22Rv1 (cell line): ENCODE results near the gene POMT2.
A peak's percentile ranks its signal among the peaks of the same experiment; 100 is the strongest.

ENCODE experiments used
- H3K27ac ChIP-seq: fragments of 450-650 bp; 2 replicates; pipeline ENCODE4 v1.5.1; 2017
- CTCF ChIP-seq: fragments of 450-650 bp; IDR thresholded peaks from 2 replicates; pipeline ENCODE4 v1.5.1; 2017; ENCODE audit warnings: mild to moderate bottlenecking
- ZFX ChIP-seq: fragments of 450-650 bp; IDR thresholded peaks from 2 replicates; pipeline ENCODE4 v1.6.1; 2017; ENCODE audit warnings: antibody characterized with exemption, borderline replicate concordance

POMT2 gene

DNA sequence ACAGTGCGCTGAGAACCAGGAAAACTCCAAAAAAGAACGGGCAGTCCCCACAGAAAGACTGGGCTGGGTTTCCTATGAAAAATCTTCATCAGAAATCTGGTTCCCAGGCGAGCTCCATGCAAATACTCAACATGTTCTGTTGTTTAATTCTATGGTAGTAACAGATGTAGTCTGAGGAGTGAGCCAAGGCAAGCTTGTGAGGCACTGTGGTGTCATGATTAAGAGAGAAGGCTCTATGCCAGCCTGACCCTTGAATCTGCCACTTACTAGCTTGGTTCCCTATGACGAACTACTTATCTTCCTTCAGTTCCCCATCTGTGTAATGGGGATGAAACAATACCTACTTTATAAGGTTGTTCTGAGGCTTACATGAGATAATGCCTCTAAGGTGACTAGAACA lies 10.7 kb downstream of the POMT2 start:
- TF ChIP-seq ZFX (no peak), CTCF (no peak)

GRCh38 chr14:77309131-77309530 lies 11.6 kb downstream of the POMT2 start:
- TF ChIP-seq ZFX (no peak), CTCF (no peak)
- no peak overlapping the region for H3K27ac ChIP-seq

More for the DNA sequence above, 10.7 kb downstream of the POMT2 start:
- no peak overlapping the region for H3K27ac ChIP-seq

GRCh38 chr14:77306851-77307496 lies 13.7 kb downstream of the POMT2 start:
- no peak overlapping the region for H3K27ac ChIP-seq
- TF ChIP-seq CTCF (no peak), ZFX (no peak)

DNA sequence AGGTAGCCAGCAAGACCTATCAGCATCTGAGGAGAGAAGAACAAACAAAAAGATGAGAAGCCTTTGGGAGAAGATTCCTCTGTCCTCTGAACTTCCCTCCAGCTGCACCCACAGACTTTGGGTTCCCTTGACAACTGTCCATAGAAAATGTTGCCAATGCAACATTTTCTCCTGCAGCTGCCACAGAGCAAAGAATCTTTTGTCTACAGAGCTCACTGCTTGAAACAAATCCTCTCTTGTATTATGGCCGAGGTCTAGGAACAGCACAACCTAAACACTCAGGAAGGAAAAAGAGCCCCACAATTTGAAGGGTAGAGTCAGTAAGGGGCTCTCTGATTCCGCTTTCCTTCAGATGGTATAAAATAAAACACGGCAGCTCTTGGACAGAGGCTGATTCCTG lies 14.3 kb downstream of the POMT2 start:
- H3K27ac ChIP-seq = no peak overlapping the region
- TF ChIP-seq ZFX (no peak), CTCF (no peak)

DNA sequence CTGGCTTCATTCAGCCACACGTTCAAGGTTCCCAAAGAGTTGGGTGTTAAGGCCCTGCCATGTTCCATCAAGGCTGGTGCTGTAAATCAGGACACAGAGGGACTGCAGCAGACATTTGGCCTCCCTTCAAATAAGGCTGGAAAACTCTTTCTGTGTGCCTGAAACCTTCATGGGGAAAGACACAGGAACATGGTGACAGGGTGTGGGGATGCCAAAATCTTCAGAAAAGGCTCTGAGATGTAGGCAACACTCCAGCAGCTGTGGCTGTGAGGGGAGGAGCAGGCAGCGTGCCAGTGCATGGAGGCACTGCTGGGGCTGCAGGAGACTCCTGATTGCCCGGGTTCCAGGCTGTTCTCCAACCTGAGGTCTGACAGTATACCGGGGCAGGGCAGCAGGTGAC lies 15.0 kb downstream of the POMT2 start:
- no peak overlapping the region for H3K27ac ChIP-seq
- TF ChIP-seq CTCF = no peak
- TF ChIP-seq ZFX = no peak

- peak overlapping the region; percentile 44 for H3K27ac ChIP-seq
- TF ChIP-seq CTCF = no peak
- TF ChIP-seq ZFX = no peak
Observed at GRCh38 chr14:77303417-77304156, 17.1 kb downstream of the POMT2 start.

DNA sequence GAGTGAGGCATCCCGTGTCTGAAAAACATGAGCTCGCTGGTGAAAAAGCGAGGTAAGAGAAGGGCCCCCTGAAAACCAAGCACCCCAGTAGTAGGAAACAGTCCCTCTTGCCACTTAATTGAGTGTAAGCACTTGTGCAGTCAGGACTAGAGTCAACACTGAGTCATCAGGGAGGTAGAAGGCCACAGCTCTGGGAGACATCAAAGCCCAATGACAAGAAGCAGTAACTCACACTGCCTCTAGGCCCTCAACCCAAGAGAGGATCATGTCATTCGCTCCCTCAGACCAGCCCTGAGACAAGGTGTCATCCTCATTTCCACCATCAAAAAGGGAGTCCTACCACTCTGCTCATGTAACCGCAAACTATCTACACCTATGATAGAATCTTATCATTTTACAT lies 17.8 kb downstream of the POMT2 start:
- no peak for TF ChIP-seq ZFX
- TF ChIP-seq CTCF = no peak
- H3K27ac ChIP-seq = peak overlapping the region; percentile 44
